ENCODE results near the gene SORBS2.

The SORBS2 gene

GRCh38 chr4:185683896-185684295 lies 128.1 kb downstream of the SORBS2 start:
- Histone ChIP-seq H3K23ac (ENCODE audit: low read length) (no peak overlapping the region), H2BK12ac (ENCODE audit: low read length) (no peak overlapping the region), H2AK5ac (ENCODE audit: low read length) (no peak overlapping the region), H3K27ac (ENCODE audit: low read depth, low read length) (no peak overlapping the region), H2BK5ac (ENCODE audit: low read depth, low read length, poor library complexity) (no peak overlapping the region), H4K8ac (ENCODE audit: low read depth, low read length) (no peak overlapping the region), H4K91ac (ENCODE audit: low read depth, low read length) (no peak overlapping the region), H3K18ac (ENCODE audit: low read length) (no peak overlapping the region), H3K79me1 (ENCODE audit: low read length) (no peaks in the 10 kb centered on the region), H3K4me1 (ENCODE audit: control insufficient read depth in 1 of 2, insufficient read depth in 2 of 2, low read length in 2 of 2) (no peaks in the 10 kb centered on the region), H3K27me3 (ENCODE audit: insufficient read depth, low read length) (no peaks in the 10 kb centered on the region), H2BK120ac (ENCODE audit: insufficient read depth, low read length, poor library complexity) (no peak overlapping the region), H3K79me2 (ENCODE audit: control insufficient read depth, insufficient read depth, low read length, poor library complexity) (no peaks in the 10 kb centered on the region), H3K36me3 (ENCODE audit: control insufficient read depth in 1 of 2, insufficient read depth in 2 of 2, low read length in 2 of 2) (no peaks in the 10 kb centered on the region), H3K14ac (ENCODE audit: low read length) (no peak overlapping the region), H3K4ac (ENCODE audit: low read depth, low read length) (no peak overlapping the region), H3K9ac (ENCODE audit: low read length) (no peak overlapping the region), H3K4me2 (ENCODE audit: low read length) (no peak overlapping the region), H3K4me3 (ENCODE audit: low read depth, low read length) (no peak overlapping the region), H2AFZ (ENCODE audit: insufficient read depth, low read length, poor library complexity) (no peak overlapping the region), H4K12ac (ENCODE audit: low read depth, low read length) (no peak overlapping the region), H3K9me3 (ENCODE audit: insufficient read depth, low read depth, low read length) (no peaks in the 10 kb centered on the region)
- DNase-seq: no peak
- WGBS (ENCODE audit: extremely low coverage, insufficient coverage, insufficient read length): no CpG with 5 or more reads among the region's 2 CpGs

GRCh38 chr4:185683222-185683621 lies 128.8 kb downstream of the SORBS2 start:
- Histone ChIP-seq H3K79me2 (ENCODE audit: control insufficient read depth, insufficient read depth, low read length, poor library complexity) (no peaks in the 10 kb centered on the region), H3K4me2 (ENCODE audit: low read length) (no peak overlapping the region), H3K14ac (ENCODE audit: low read length) (no peak overlapping the region), H2AFZ (ENCODE audit: insufficient read depth, low read length, poor library complexity) (no peak overlapping the region), H3K4ac (ENCODE audit: low read depth, low read length) (no peak overlapping the region), H2BK12ac (ENCODE audit: low read length) (no peak overlapping the region), H4K91ac (ENCODE audit: low read depth, low read length) (no peak overlapping the region), H2BK120ac (ENCODE audit: insufficient read depth, low read length, poor library complexity) (peak overlapping the region; percentile 22), H3K79me1 (ENCODE audit: low read length) (no peaks in the 10 kb centered on the region), H3K23ac (ENCODE audit: low read length) (no peak overlapping the region), H4K12ac (ENCODE audit: low read depth, low read length) (no peak overlapping the region), H3K18ac (ENCODE audit: low read length) (no peak overlapping the region), H3K9me3 (ENCODE audit: insufficient read depth, low read depth, low read length) (no peaks in the 10 kb centered on the region), H4K8ac (ENCODE audit: low read depth, low read length) (no peak overlapping the region), H3K4me3 (ENCODE audit: low read depth, low read length) (no peak overlapping the region), H3K9ac (ENCODE audit: low read length) (no peak overlapping the region), H3K4me1 (ENCODE audit: control insufficient read depth in 1 of 2, insufficient read depth in 2 of 2, low read length in 2 of 2) (no peaks in the 10 kb centered on the region), H3K27me3 (ENCODE audit: insufficient read depth, low read length) (no peaks in the 10 kb centered on the region), H2BK5ac (ENCODE audit: low read depth, low read length, poor library complexity) (no peak overlapping the region), H3K27ac (ENCODE audit: low read depth, low read length) (no peak overlapping the region), H3K36me3 (ENCODE audit: control insufficient read depth in 1 of 2, insufficient read depth in 2 of 2, low read length in 2 of 2) (no peaks in the 10 kb centered on the region), H2AK5ac (ENCODE audit: low read length) (no peak overlapping the region)
- no CpG with 5 or more reads among the region's 10 CpGs for WGBS (ENCODE audit: extremely low coverage, insufficient coverage, insufficient read length)
- no peak for DNase-seq

- no peak overlapping the region for H2AK5ac ChIP-seq (ENCODE audit: low read length)
- WGBS (ENCODE audit: extremely low coverage, insufficient coverage, insufficient read length): no CpG with 5 or more reads among the region's 5 CpGs
- peak in 1 of 2 donors; percentile 18 for DNase-seq
- no peak overlapping the region for H4K12ac ChIP-seq (ENCODE audit: low read depth, low read length)
- H2BK5ac ChIP-seq (ENCODE audit: low read depth, low read length, poor library complexity): no peak overlapping the region
- no peak overlapping the region for H3K27ac ChIP-seq (ENCODE audit: low read depth, low read length)
- H3K4me2 ChIP-seq (ENCODE audit: low read length): no peak overlapping the region
- H3K4ac ChIP-seq (ENCODE audit: low read depth, low read length): no peak overlapping the region
- H3K27me3 ChIP-seq (ENCODE audit: insufficient read depth, low read length): no peaks in the 10 kb centered on the region
- H2BK12ac ChIP-seq (ENCODE audit: low read length): no peak overlapping the region
- no peaks in the 10 kb centered on the region for H3K79me2 ChIP-seq (ENCODE audit: control insufficient read depth, insufficient read depth, low read length, poor library complexity)
- H3K4me3 ChIP-seq (ENCODE audit: low read depth, low read length): no peak overlapping the region
- no peaks in the 10 kb centered on the region for H3K4me1 ChIP-seq (ENCODE audit: control insufficient read depth in 1 of 2, insufficient read depth in 2 of 2, low read length in 2 of 2)
- H3K23ac ChIP-seq (ENCODE audit: low read length): no peak overlapping the region
- no peak overlapping the region for H4K8ac ChIP-seq (ENCODE audit: low read depth, low read length)
- H2BK120ac ChIP-seq (ENCODE audit: insufficient read depth, low read length, poor library complexity): no peak overlapping the region
- no peak overlapping the region for H3K18ac ChIP-seq (ENCODE audit: low read length)
- no peaks in the 10 kb centered on the region for H3K36me3 ChIP-seq (ENCODE audit: control insufficient read depth in 1 of 2, insufficient read depth in 2 of 2, low read length in 2 of 2)
- H2AFZ ChIP-seq (ENCODE audit: insufficient read depth, low read length, poor library complexity): no peak overlapping the region
- no peak overlapping the region for H4K91ac ChIP-seq (ENCODE audit: low read depth, low read length)
- H3K14ac ChIP-seq (ENCODE audit: low read length): no peak overlapping the region
- H3K79me1 ChIP-seq (ENCODE audit: low read length): no peaks in the 10 kb centered on the region
- no peak overlapping the region for H3K9ac ChIP-seq (ENCODE audit: low read length)
- H3K9me3 ChIP-seq (ENCODE audit: insufficient read depth, low read depth, low read length): no peaks in the 10 kb centered on the region
Observed at GRCh38 chr4:185682236-185682635, 129.8 kb downstream of the SORBS2 start.

GRCh38 chr4:185681604-185682003 lies 130.4 kb downstream of the SORBS2 start:
- Histone ChIP-seq H3K27me3 (ENCODE audit: insufficient read depth, low read length) (no peaks in the 10 kb centered on the region), H3K4ac (ENCODE audit: low read depth, low read length) (no peak overlapping the region), H3K4me3 (ENCODE audit: low read depth, low read length) (no peak overlapping the region), H4K91ac (ENCODE audit: low read depth, low read length) (no peak overlapping the region), H3K79me1 (ENCODE audit: low read length) (no peaks in the 10 kb centered on the region), H3K9ac (ENCODE audit: low read length) (peak overlapping the region; percentile 38), H3K14ac (ENCODE audit: low read length) (no peak overlapping the region), H4K12ac (ENCODE audit: low read depth, low read length) (no peak overlapping the region), H3K4me2 (ENCODE audit: low read length) (no peak overlapping the region), H3K18ac (ENCODE audit: low read length) (no peak overlapping the region), H2BK120ac (ENCODE audit: insufficient read depth, low read length, poor library complexity) (no peak overlapping the region), H2AFZ (ENCODE audit: insufficient read depth, low read length, poor library complexity) (no peak overlapping the region), H3K79me2 (ENCODE audit: control insufficient read depth, insufficient read depth, low read length, poor library complexity) (no peaks in the 10 kb centered on the region), H2BK5ac (ENCODE audit: low read depth, low read length, poor library complexity) (no peak overlapping the region), H2AK5ac (ENCODE audit: low read length) (no peak overlapping the region), H2BK12ac (ENCODE audit: low read length) (no peak overlapping the region), H3K36me3 (ENCODE audit: control insufficient read depth in 1 of 2, insufficient read depth in 2 of 2, low read length in 2 of 2) (no peaks in the 10 kb centered on the region), H3K23ac (ENCODE audit: low read length) (no peak overlapping the region), H3K27ac (ENCODE audit: low read depth, low read length) (no peak overlapping the region), H3K9me3 (ENCODE audit: insufficient read depth, low read depth, low read length) (no peaks in the 10 kb centered on the region), H3K4me1 (ENCODE audit: control insufficient read depth in 1 of 2, insufficient read depth in 2 of 2, low read length in 2 of 2) (no peaks in the 10 kb centered on the region), H4K8ac (ENCODE audit: low read depth, low read length) (no peak overlapping the region)
- DNase-seq: no peak
- WGBS (ENCODE audit: extremely low coverage, insufficient coverage, insufficient read length): no CpG with 5 or more reads among the region's 6 CpGs

Measured in trophoblast cell (in vitro differentiated cells and primary cell).